ENCODE results near the gene LNX2. TPM values are rescaled to one million over a fixed set of nuclear protein-coding genes. Genes with fewer than 3 reads are reported as not detected.

Gene LNX2
- total RNA-seq, 1 donor from 2014 or later = 33.7 TPM

DNA sequence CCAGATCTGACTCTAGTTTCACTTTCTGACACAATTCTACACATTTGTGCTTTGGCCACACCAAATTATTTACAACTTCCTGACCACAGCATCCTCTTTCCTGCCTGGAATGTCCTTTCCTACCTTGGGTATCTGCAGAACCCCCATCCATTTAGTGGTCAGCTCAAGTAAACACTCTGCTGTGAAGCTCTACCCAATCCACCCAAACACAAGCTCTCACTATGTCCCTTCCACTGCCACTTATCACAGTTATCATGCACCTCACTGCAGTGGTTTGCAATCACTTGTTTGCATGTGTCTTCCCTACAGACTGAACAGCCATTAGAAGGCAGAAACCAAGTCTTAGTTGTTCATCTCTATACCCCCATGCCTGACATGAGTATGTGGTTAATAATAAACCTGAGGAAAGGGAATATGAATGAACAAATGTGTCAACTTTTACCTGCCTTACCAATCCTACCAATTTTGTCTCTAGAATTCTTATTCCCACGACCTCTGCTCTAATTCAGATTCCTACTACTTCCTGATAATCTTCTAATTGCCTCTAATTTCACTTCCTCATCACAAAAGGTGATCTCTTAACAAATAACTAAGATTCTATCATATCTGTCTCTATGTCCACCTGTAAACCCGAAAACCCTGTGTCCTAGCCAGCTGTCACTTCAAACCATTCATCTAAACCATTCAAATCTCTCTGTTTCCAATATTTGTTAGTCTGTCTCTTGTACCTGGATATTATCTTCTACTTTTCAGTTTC lies 25.1 kb downstream of the LNX2 start:
- Mint-ChIP-seq H3K9me3 (ENCODE audit: low read depth) (no peaks in the 10 kb centered on the region), H3K27ac (no peak overlapping the region), H3K36me3 (ENCODE audit: insufficient read depth) (no peaks in the 10 kb centered on the region), H3K4me3 (ENCODE audit: low read depth) (no peak overlapping the region), H3K27me3 (no peaks in the 10 kb centered on the region), H3K4me1 (ENCODE audit: low read depth) (peaks cover 10% of the 10 kb centered on the region)
- no peak for DNase-seq (ENCODE audit: low spot score, unreplicated experiment)
- TF ChIP-seq, protein P1, sequence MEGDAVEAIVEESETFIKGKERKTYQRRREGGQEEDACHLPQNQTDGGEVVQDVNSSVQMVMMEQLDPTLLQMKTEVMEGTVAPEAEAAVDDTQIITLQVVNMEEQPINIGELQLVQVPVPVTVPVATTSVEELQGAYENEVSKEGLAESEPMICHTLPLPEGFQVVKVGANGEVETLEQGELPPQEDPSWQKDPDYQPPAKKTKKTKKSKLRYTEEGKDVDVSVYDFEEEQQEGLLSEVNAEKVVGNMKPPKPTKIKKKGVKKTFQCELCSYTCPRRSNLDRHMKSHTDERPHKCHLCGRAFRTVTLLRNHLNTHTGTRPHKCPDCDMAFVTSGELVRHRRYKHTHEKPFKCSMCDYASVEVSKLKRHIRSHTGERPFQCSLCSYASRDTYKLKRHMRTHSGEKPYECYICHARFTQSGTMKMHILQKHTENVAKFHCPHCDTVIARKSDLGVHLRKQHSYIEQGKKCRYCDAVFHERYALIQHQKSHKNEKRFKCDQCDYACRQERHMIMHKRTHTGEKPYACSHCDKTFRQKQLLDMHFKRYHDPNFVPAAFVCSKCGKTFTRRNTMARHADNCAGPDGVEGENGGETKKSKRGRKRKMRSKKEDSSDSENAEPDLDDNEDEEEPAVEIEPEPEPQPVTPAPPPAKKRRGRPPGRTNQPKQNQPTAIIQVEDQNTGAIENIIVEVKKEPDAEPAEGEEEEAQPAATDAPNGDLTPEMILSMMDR (IDR thresholded peaks at IDR 0.05; ENCODE audit: unreplicated experiment) = no peak

DNA sequence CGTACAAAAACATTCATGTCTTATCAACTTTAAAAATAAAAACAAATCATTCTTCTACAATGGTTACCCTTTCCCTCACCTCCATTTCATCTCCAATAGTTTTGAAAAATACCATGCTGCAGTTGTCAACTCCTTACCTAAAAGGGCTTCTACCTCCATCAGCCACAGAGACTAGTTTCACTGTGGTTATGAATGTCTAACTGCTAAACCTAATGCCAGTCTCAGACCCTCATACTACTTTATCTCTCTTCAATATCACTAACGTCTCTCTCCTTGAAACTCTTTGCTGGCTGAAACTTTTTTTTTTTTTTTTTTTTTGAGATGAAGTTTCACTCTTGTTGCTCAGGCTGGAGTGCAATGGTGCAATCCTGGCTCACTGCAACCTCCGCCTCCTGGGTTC lies 27.1 kb downstream of the LNX2 start:
- Mint-ChIP-seq H3K27ac (no peak overlapping the region), H3K9me3 (ENCODE audit: low read depth) (no peaks in the 10 kb centered on the region), H3K4me1 (ENCODE audit: low read depth) (no peaks in the 10 kb centered on the region), H3K4me3 (ENCODE audit: low read depth) (no peak overlapping the region), H3K36me3 (ENCODE audit: insufficient read depth) (peaks cover 1% of the 10 kb centered on the region), H3K27me3 (no peaks in the 10 kb centered on the region)
- TF ChIP-seq, protein P1 (IDR thresholded peaks at IDR 0.05; ENCODE audit: unreplicated experiment) = no peak
- DNase-seq (ENCODE audit: low spot score, unreplicated experiment) = no peak

DNA sequence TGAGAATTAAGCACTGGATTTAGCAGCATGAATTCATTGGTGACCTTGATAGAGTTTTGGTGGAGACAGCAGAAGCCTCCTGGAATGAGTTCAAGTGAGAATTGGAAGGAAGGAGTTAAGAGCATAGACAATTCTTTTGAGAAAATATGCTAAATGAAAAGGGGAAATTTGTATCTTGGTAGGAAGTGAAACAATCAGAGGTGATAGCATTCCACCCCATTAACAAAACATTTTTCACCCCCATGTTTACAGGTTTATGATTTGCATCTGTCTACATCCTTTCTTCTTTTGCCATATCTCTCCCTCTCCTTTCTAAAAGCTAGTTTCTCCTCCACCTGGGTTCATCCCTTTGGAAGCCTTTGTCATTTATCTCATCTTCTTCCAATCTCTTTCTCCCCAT lies 27.5 kb downstream of the LNX2 start:
- no peak for DNase-seq (ENCODE audit: low spot score, unreplicated experiment)
- Mint-ChIP-seq H3K4me3 (ENCODE audit: low read depth) (no peak overlapping the region), H3K9me3 (ENCODE audit: low read depth) (no peaks in the 10 kb centered on the region), H3K36me3 (ENCODE audit: insufficient read depth) (peaks cover 3% of the 10 kb centered on the region), H3K4me1 (ENCODE audit: low read depth) (no peaks in the 10 kb centered on the region), H3K27me3 (no peaks in the 10 kb centered on the region), H3K27ac (no peak overlapping the region)
- TF ChIP-seq, protein P1 (IDR thresholded peaks at IDR 0.05; ENCODE audit: unreplicated experiment) = no peak

DNA sequence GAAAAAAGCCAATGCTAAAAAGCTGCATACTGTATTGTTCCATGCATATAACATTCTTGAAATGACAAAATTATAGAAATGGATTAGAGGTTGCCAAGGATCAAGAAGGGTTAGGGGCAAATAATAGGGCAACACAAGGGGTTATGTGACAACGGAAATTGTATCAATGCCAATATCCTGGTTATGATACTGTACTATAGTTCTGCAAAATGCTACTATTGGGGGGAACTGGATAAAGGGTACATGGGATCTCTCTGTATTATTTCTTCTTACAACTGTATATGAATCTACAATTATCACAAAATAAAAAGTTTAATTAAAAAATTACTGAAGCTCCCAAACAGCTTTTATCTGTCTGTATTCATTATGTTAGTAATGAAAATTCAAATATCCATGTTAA lies 31.9 kb downstream of the LNX2 start:
- H3K4me3 Mint-ChIP-seq (ENCODE audit: low read depth) = no peak overlapping the region
- H3K27ac Mint-ChIP-seq = no peak overlapping the region
- no peaks in the 10 kb centered on the region for H3K27me3 Mint-ChIP-seq
- H3K9me3 Mint-ChIP-seq (ENCODE audit: low read depth) = no peaks in the 10 kb centered on the region
- TF ChIP-seq, protein P1 (IDR thresholded peaks at IDR 0.05; ENCODE audit: unreplicated experiment) = no peak
- H3K36me3 Mint-ChIP-seq (ENCODE audit: insufficient read depth) = peaks cover 5% of the 10 kb centered on the region
- no peak for DNase-seq (ENCODE audit: low spot score, unreplicated experiment)
- H3K4me1 Mint-ChIP-seq (ENCODE audit: low read depth) = peaks cover 5% of the 10 kb centered on the region

DNA sequence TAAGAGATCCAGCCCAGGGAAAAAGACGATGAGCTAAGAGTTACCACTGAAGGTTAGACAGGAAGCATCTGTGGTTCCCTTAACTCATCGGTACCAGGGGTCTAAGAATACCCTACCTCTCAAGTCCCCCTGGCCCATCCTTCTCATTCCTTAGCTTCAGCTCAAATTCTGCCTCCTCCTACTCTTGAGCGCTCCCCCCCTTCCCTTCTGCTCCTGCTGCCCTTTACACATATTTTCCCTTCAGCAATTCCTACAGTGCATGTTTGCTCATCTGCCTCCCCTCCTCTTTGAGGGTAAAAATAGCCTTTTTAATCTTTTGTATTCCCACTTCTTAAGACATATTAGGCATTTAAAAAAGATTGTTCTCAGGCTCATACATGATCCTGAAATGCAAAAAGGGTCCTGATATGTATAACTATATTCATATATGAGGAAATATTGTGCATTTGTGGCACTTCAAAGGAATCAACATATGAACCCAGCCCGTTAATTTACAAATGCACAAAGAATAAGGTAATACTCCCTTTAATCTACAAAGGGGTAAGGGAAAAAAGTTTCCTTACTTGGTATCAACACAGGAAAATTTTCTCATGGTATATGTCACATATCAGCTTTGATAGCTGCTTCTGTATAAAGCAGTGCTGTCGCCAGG lies 33.1 kb downstream of the LNX2 start:
- H3K9me3 Mint-ChIP-seq (ENCODE audit: low read depth) = no peaks in the 10 kb centered on the region
- DNase-seq (ENCODE audit: low spot score, unreplicated experiment) = no peak
- peak overlapping the region; percentile 15 for H3K27ac Mint-ChIP-seq
- TF ChIP-seq, protein P1 (IDR thresholded peaks at IDR 0.05; ENCODE audit: unreplicated experiment) = no peak
- peaks cover 5% of the 10 kb centered on the region for H3K4me1 Mint-ChIP-seq (ENCODE audit: low read depth)
- H3K4me3 Mint-ChIP-seq (ENCODE audit: low read depth) = no peak overlapping the region
- peaks cover 7% of the 10 kb centered on the region for H3K36me3 Mint-ChIP-seq (ENCODE audit: insufficient read depth)
- H3K27me3 Mint-ChIP-seq = no peaks in the 10 kb centered on the region
